SKM-1 treated with dmso at 0.1 percent for 144 hours (cell line): ENCODE measurements around the gene CR2.
"Not testable (repeated sequence)": the region's sequence is repeated elsewhere in the genome, so short reads cannot be mapped to it uniquely, and the experiment has no call there.

Source experiments
- DNase-seq: peaks from one replicate; lab custom pipeline; 2025; ENCODE audit not compliant: unreplicated experiment; lab: John Stamatoyannopoulos, UW

Gene CR2

DNA sequence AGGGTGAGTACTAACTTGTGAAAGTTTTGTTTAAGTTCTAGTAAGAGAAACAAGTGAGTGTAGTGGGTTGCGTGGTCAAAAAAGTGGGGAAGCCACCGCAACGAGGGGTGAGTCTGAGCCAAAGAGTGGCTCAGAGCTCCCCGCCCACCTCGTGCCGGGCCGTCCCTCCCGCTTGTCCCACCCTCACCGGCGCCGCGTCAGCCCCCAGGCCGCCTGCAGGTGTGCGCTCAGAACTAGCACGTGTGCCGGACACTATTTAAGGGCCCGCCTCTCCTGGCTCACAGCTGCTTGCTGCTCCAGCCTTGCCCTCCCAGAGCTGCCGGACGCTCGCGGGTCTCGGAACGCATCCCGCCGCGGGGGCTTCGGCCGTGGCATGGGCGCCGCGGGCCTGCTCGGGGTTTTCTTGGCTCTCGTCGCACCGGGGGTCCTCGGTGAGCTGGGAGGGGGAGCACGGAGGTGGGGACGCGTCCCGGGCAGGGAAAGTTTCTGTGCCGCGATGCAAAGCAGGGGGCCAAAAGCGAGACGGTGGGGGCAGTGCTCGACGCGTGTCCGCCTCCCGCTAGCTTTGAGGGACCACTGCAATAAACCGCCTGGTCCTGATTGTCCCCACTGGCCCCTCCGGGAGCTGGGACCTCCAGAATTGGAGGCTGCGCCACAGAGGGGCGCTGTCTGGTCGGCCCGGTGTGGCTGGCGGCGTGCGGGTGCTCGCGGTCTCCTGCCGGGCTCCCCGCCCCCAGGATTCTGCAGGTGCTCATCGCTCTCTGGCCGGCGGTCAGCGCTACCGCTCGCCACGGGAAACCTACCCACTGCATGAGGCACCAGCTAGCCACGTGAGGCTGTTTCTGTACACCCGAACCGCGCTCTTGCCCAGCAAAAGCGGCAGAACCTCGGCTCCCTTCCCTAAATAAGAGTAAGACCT is at the start of gene CR2:
Gene CR2 (plus strand): TSS at position 283 of the 919 bp plus-strand sequence. CDS start 91 bp downstream, at position 374.
- no peak for DNase-seq

DNA sequence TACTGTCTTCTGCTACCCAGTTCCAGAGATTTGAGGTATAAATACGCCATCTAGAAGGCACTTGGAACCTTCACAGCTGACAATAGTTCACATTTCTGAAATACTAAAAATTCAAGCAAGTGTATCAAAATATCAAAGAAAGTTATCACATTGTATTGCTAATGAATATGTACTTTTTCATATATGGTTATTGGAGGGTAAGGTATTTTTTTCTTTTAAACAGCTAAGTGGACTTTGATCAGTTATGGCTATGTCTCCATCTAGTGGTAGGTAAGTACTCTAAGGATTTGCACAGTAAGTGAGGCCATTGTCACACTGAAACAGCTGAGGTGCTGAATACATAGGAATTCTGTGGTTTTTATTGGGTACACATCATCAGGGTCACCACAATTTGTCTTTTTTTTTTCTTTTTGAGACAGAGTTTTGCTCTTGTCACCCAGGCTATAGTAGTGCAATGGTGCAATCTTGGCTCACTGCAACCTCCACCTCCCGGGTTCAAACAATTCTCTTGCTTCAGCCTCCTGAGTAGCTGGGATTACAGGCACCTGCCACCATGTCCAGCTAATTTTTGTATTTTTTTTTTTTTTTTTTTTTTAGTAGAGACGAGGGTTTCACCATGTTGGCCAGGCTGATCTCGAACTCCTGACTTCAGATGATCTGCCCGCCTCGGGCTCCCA is 49.1 kb upstream of the CR2 start:
- DNase-seq = peak; percentile 85

DNA sequence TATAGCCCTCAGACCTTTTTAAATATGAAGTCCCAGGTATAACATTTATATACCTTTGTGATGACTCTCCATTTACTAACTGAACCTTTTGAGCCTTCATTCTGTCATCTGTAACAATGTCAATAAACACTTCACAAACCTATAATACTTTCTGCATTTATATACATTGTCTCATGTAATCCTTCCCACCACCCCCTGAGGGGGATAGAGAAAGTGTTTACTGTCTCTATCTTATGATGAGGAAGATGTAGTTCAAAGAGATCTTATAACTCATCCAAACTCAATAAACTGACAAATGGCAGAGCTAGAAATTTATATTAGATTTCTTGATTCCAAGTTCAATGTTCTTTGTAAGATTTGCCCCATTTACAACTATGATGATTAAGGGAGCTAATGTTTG is 48.3 kb upstream of the CR2 start:
- DNase-seq = no peak

DNA sequence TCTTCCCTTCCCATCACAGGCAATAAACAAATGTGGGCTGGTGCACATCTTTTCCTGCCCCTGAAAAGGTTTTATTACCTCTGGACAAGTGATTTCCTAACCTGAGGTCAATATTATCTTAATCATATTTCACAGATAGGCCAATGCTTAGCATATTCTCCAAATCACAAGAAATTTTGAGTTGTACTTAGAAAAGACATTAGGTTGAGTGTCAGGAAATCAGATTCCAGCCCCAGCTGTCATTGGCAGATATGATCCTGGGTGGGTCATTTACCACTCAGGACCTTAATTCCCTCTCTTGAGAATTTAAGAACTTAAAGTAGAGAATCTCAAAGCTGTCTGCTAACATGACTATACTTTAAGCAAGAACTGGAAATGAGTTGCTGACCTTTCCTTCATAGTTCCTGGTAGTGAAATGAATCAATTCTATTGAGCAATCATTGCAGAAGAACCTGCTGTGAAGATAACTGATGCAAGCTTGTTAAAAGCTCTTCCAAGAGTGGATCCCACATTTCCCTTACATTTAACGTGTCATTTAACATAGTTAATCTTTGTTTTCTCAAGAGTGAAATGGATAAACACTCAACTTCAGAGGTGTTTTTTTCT is 46.4 kb upstream of the CR2 start:
- peak; percentile 84 for DNase-seq

DNA sequence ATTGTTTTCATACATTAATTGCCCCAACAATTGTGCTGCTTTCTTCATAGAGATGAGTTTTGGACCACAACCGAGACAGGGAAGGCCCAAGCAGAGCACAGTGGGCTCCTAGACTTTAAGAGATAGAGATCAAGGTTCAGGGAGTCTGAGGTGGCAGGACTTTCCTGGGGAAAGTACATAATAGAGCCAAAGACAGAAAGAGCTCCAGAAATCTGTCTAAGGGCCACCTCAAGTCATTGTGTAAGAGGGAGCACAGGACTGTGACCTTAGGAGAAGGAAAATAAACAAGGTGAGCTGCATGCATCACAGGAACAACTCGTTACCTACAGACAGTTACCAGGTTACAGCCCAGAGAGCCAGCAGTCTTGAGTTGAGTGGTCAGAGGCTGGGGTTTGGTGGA is 41.3 kb upstream of the CR2 start:
- DNase-seq = no peak

DNA sequence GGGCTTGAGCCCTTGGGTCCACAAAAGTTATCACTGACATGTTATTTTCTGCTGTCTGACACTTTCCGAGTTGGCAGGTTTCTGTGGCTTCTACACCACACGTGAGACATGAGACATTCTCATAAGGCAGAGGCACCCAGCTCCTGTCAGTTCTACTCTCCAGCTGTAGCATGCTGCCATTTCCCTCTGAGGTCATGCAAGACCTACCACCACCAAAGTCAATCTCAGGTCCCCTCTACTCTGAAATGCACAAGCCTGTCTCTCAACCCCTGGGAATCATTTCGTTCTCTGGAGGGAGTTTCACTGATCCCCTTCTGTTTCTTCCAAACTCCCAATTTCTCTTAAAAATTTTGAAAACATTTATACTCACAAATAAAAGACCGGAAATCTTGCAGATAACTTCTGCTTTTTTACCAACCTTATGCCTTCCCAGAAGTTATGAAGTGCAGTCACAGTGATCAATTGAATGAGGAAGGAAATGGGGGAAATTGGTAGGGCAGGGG is 39.5 kb upstream of the CR2 start:
- DNase-seq = peak; percentile 88

DNA sequence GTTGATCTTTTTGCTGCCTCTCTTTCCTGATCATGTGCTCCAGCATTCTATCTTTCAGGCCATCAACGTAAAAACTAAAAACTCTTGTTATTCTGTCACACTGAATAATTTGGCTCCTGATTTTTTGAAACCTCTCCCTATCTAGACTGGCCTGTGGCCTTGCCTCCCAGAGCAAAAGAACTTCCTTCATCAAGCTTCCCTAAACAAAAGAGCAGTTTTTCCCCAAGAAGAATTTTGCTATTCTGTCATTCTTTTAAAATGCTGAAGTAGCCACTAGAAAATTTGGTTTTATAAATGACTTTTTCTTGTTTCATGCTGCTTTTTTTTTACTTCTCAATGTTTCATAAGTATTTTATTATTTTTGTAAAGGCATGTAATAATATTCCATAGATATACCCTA is 37.1 kb upstream of the CR2 start:
- peak; percentile 6 for DNase-seq

DNA sequence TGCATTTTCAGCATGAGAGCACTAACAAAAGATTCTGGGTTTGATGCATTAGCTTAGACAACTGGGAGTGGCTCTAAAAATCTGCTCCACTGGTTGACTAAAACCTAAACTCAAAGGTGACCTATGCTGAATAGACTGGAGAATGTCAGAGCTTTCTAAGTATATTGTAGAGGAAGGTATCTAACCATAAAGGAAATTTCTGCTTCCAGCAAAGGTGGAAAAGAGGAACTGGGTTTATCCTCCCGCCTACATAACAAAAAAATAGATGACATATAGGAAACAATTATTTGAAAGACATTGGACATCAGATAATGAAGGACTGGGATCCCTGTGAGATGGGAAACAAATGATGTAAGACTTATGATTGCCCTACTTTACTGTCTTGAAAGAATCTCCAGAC is 35.8 kb upstream of the CR2 start:
- peak; percentile 33 for DNase-seq

DNA sequence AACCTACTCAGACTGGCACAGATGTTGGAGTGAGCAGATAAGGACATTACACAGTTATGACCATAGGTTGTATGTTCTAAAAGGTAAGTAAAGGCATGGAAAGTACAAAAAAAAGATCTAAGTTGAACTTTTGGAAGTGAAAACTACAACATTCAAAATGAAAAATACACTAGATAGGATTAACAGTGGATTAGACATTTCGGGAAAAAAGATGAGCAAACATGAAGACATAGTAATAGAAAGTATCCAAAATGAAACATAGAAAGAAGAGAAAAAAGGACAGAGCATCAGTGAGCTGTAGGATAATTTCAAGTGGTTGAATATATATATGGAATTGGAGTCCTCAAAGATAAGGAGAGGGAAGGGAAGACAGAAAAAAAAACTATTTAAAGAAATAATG is 34.0 kb upstream of the CR2 start:
- DNase-seq = no peak

DNA sequence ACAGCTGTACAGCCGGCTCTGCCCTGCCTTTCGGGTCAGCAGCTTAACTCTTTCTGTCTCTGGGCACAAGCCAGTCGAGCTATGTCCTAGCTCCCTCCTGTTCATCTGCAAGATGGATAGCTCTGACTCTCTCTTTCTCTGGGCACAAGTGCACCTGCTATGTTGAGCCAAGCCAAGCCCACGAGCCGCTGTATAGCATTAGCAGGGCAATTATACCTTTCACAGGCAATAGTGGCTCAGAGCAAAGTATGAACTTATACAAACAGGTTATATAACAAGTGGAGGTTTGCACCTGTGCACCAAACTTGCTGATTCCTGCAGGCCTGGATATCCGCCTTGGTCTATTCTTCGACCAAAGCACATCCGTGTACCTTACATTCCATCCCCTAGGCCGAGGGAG is 33.0 kb upstream of the CR2 start:
- DNase-seq = no peak

DNA sequence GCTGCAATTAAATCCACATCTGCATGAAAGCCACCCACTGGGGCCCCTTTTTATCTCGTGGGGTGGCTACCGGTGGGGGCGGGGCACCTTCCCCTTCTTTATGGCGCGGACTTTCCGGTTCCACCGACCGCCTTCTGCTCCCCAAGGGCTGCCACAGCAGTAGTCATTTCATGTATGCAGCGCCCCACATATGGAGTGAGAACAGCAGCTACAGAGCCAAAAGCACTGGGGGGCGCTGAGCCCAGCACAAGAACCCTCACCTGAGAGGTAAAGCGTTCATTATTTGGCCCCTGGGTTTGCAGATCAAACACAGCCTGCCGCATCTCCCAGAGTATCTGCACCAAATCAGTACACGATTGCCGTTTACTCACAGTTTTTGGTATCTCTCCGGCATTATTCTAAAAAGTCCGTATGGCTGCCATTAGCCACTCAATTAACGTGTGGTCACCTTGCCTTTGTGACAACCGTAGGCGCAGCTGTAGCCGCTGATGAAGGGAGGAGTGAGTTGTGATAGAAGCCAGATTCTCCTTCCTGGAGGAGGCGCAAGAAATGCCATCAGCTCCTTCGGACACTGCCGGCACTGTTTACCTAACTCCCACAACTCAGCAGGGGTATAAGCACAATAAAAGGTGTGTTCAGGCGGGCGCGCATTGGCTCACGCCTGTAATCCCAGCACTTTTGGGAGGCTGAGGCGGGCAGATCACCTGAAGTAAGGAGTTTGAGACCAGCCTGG is 30.4 kb upstream of the CR2 start:
- DNase-seq = no peak

DNA sequence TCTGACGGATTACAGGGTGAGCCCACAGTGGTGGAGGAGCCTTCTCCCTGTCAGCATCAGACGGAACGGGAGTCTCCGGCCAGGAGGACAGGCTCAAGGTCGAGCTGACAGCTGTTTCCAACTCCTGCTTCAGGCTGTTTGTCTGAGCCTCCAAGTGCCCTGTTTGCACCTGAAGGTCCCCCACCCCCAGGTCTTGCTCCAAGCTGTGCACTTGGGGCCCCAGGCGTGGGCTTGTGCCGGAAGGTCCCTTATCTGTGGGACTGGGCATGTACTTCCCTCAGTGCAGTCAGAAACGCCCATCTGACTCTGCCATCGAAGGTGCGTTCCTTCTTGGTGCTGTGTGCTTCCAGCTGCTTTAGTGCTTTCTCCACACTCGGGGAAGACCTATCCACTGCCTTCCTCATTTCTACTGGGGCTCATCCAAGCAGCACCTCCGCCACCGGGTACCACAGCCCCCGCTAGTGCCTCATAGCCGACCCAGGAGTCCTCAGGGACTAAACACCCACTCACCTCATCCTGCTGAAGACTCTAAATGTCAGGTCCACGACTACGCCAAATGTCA is 29.5 kb upstream of the CR2 start:
- DNase-seq = no peak

DNA sequence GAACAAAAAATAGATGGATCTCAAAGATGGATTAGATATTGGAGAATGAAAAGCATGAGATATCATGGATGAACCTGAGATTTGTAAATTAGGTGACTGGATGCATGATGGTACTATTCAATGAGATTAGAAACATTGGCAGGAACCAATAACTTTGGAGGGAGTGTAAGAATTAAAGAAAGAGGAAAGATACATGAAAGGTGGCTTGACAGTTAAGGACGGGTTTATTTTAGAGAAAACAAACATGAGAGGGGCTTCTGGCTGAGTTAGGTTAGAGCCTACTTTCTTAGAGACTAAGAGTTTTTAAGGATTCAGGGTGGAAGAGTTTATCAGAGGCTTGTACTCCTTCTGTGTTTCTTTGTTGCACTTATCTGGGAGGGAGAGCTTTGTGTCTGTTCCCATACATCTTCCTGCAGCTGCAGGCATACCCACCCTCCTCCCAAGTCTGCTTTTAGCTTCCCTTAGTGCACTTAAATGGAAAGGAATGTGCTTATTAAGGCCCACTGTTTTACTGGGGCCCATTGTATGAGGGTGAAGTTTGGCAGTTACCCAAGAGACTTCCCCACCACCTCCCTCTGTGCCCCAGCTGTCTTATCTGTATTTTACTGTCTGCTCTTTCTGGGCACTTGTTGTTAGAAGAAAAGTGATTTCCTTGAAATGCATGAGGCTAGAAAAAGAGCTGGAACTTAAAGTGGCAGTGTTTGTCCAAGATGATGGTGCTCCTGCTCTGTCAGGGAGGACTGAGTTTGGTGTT is 26.1 kb upstream of the CR2 start:
- DNase-seq = no peak

DNA sequence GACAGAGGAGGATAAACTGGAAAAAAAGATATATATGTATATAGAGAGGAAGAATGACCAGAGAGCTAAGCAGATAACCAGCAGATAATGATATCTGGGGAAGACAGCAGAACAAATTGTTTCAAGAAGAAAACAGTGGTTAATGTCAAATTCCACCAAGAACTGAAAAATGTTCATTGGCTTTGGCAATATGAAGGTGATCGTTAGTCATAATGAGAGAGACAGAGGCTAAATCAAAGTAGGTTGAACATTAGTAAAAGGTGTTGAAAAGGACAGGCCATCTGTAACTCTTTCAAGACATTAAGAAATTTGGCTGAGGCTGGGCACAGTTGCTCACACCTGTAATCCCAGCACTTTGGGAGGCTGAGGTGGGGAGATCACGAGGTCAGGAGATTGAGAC is 25.3 kb upstream of the CR2 start:
- no peak for DNase-seq

DNA sequence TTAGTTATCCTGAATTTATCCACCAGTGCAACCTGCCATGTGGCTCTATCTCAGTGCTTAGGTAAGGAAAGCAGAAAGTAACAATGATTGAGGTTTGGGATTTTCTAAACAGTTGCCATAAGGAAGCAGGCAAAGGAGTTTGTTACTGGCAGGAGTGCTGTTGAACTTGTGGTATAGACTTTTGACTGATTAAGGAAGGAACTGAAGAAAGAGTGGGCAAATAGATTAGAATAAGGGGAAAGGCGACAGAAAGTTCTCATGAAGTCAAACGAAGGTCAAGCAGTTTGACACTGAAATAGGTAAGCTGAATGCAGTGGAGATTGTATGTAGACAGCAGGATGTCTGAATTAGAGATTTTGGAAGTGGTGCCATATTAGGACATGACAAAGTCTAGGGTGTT is 24.2 kb upstream of the CR2 start:
- DNase-seq = peak; percentile 18

DNA sequence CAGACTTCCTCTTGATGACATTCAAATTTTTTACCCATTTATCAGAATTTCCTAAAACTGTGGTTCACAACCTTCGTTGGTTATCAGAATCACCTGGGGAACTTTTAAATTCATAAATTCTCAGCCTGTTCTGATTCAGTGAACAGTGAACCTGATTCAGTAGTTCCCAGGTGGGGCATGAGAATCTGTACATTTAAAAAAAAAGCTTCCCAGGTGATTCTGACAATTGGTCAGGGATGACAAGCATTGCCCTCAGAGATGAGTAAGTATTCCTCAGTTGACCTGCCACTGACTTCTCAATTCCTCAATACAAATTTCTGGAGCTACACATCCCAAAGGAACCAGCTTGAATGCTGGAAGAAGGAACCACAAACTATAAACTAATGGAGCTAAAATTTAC is 23.5 kb upstream of the CR2 start:
- DNase-seq = no peak

DNA sequence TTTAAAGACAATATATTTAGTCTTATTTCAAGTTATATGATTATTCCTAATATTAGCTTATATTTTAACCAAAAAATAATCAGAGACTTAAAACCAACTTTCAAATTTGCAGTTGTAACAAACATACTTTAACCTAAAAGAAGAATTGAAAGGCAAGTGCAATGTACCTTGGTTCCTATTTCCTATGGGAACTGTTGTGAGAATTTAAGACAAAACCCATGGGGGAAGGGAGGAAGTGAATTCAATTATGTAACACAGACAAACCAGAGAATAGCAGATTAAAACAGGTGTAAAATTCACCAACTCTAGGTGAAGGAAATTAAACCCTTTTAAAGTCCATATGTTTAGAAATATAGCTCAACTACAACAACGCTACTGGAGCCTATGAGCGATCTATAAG is 22.6 kb upstream of the CR2 start:
- no peak for DNase-seq

DNA sequence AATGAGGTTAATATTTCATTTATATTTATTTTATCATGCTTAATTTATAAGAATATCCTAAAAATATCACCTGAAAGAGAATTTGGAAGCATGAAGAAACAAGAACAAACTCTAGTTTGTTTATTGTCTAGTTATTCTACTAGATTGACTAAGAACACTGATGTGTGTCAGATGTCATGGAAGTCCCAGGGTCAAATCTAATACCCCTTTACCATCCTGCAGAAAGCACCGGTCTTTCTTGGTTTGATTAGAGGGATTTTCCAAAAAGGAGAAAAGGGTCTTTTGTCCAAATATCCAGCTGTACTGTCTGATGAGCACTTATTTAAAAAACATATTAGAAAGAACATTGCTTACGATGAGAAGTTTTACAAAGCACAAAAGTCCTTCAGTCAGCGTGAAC is 20.7 kb upstream of the CR2 start:
- DNase-seq = no peak

DNA sequence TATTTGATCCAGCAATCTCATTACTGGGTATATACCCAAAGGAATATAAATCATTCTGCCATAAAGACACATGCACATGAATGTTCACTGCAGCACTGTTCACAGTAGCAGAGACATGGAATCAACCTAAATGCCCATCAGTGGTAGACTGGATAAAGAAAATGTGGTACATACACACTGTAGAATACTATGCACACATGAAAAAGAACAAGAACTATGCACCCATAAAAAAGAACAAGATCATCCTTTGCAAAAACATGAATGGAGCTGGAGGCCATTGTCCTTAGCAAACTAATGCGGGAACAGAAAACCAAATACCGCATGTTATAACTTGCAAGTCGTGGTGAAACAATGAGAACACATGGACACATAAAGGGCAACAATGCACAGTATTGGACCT is 17.4 kb upstream of the CR2 start:
- not testable (repeated sequence) for DNase-seq

DNA sequence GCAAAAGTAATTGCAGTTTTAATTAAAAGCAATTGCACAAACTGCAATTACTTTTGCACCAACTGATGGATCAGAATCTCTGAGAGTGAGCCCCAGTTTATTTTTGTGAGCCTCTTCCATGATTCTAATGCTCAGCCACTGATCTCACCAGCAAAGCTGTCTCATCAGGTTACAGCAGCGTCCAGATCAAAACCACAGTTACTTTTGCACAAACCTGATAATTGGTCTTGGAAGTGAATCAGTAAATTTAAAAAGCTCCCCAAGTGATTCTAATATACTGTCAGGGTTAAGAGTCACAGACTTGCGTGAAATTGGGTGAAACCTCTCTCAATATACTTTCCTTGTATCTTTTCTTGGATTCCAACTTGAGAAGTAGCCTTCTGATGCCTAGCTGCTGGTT is 13.5 kb upstream of the CR2 start:
- no peak for DNase-seq
